HG02763 (cell line): ENCODE results near the gene SLC16A8.
"Not testable (repeated sequence)": the region's sequence is repeated elsewhere in the genome, so short reads cannot be mapped to it uniquely, and the experiment has no call there.

ENCODE experiments used
- ATAC-seq: cut with Tn5 transposase; IDR thresholded peaks from one replicate; pipeline ENCODE4 v1.9.1; 2021; ENCODE audit warnings: mild to moderate bottlenecking, moderate library complexity; ENCODE audit not compliant: unreplicated experiment

Gene SLC16A8

DNA sequence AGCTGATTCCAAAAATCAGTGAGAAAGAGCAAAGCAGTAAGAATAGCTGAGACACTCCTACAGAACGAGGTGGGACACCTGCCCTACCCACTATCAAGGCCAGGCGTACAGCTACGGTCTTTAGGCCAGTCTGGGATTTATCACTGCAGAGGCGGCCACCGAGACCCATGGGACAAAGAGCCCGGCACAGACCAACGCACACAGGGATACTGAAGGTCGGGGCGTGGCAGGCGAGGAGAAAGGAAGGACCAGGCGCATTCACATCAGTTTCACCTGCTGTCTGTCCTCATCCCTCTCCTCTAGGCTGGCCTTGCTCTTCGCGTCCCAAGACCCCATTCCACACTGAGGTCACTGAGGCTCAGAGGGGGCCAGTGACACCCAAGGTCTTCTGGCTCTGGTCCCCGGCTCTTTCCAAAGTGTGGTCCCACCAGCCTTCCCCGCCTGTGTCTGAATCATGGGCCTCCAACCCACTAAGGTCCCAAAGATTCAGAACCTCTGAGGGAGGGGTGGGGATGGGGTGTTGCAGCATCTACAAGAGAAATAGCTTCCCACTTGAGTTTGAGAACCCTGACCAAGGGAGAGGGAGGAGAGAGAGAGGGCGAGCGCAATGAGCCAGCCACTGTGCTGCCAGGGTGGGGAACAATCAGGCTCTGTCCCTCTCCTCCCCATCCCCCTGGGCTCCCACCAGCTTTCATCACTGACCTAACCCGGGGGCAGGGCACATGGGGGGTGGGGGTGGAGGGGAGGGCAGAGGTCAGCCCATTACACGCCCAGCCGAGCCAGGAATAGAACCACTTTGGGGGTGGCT, 34.0 kb downstream of the SLC16A8 start:
- no peak for ATAC-seq

DNA sequence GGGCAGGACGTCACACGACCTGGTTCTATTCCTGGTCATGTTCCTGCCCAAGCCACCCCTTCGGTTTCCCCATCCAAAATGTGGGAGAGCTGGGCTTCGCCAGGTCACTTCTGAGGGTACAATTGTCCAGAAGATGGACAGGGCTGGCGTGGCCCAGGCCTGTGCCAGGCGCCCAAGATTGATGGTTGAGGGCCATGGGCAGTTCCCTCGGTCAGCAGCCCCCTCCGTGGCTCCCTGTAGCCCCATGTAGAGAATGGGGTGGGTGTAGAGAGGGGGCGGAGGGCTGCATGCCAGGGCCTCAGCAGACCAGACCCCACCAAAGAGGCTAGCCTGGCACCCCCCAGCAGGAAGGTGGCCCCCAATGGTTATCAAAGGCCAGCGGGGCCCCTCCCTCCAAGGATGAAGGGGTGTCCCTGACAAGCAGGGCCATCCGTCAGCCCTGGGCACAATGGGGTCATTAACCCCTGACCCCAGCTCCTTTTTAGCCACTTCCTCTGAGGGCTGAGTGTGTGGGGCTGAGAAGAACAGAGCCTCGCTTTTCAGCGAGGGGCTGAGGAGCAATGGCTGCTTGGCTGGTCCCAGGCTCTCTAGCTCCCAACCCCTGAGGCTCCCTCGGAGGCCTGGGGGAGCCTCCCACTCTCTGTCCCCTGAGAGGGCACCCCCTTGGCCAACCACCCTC, 37.8 kb downstream of the SLC16A8 start:
- no peak for ATAC-seq

DNA sequence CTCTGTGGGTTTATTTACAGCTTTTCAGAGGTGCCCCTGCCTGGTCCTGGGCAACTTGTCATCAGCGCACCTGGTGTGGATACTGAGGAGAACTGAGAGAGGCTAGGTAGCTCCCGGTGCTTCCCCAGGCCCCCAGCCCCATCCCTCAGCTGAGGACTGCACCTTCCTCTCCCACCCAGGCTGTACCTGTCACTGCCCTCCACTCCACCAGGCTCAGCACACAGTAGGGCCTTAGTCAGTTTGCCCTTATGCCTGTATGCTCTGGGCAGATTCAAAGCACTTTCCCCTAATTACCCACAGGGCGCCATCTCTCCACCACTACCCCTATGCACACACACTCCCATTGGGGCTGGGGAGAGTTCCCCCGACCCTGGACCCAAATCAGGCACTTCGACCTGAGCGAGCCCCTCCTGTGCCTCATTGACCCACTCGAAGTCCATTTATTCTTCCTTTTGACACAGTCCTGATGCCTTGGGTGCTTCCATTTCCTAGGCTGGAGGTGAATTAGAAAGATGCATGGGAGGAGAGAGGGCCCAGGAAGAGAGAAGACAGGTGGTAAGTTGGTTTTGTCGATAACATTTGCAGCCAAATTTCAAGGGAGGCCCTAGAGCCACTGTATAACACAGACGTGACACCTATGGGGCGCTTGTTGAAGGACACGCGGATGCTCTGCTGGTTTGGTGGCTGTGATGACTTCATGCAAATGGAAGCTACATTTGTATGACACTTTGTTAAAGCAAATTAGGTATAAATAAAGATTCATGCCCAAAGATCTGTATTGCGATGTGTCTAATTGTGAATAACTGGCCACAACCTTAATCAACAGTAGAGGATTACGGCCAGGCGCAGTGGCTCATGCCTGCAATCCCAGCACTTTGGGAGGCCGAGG, 40.6 kb downstream of the SLC16A8 start:
- no peak for ATAC-seq

DNA sequence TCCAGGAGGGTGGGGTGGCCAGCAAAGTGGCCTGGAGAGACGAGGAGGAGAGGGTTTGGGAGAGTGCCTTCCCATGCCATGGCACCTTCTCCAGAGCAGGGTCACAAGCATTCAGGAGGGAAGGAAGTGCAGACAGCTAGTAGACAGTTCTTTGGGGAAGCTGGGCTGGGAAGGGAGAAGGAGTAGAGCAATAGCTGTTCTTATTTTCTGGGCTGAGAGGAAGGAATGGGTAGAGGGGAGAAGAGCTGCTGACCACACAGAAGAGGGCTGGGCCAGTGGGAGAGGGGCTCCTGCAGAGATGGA, 41.5 kb downstream of the SLC16A8 start:
- ATAC-seq: no peak

DNA sequence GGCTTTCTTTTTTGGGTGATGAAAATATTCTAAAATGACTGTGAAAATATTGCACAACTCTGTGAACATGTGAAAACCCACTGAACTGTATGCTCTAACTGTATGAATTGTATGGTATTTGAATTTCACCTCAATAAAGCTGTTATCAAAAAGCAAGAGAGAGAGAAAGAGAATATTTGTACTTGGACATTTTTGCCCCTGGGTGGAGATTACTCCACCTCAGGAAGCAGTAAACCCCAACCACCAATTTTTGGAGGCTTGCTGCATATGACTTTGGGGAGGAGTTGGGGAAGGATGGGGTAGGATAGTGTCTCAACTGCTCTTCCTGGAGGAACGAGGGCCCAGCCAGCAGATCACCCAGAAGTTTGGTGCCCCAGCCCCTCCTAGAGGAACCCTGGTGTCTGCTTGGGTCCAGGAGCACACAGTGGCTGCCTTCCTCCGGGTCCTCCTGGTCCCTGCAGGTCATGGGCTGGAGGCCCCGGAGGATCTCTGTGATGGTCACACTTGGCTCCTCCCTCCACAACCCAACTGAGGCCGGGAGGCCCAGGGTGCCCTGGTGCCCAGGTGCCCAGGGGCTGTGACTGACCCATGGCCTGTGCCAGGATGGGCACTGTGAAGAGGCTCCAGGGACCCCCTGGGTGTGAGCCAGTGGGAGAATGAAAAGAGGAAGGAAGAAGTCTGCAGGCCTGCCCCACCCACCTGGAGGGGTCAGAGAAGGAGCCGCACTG, 42.1 kb downstream of the SLC16A8 start:
- no peak for ATAC-seq

DNA sequence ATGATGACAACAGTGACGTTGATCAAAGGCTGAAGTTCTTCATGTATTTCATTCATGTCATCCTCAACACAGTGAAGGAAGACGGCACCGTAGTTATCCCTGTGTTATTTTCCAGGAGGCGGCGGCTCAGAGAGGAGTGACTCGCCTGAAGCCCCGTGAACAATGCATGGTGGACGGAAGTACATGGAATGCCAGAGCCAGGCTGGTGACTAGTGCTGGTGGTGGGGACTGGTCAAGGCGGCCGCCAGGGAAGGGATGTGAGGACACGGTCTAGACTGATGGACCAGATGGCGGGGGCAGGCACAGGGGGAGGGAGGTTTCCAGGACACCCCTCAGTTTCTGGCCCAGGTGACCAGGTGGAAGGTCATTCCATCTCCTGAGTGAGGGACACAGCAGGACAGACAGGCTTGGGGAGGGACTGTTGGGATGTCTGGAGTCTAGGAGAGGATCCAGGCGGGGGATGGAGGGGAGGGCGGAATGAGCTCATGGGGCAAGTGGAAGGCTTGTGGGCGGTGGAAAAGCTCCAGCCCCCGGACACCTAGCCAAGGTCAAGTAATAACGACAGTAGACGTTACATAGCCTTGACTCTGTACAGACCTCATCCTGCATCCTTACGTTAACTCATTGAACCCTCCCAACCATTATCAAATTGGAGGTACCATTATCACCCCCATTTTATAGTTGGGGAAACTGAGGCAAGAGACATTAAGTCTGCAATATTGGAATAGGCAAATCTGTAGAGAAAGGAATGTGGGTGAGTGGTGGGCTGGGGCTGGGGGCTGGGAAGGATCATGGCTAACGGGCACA, 42.8 kb downstream of the SLC16A8 start:
- ATAC-seq: no peak

DNA sequence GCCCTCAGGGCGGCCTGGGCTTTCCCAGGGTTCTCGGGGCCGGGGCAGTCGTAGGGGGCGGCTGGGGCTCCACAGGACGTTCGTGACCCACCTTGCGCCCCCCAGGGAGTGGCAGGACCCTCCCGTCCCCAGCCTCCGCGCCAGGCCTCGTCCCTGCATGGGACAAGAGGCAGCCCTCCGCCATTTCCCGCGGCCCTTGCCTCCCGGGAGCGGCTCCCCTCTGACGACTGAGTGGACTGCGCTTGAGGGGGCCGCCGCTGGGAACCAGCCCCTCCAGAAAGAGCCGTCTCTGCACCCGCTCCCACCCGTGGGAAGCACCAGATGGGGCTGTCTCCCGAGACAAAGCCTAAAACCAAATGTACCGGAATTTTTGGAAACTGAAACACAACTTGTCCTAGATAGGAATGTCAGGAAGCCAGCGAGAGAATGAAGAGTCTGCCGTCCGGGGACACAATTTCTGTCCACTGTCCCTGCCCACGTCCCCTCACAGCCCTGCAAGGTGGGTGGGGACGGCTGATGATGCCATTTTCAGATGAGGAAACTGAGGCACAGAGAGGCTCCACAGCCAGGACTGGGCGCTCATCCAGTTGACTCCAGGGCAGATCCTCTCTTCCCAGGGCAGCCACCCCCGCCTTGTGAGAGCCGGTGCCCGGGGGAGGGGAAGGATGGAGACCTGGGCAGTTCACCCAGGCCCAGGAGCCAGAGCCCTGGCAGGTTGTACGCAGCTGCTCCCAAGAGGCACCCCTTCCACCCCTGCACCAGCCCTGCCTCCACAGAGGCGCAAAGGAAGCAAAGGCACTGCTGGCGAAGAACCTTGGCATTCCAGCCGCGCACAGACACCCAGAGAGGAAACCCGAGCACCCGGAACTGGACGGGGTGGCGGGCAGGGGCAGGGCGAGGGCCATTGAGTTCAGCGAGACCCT, 44.8 kb downstream of the SLC16A8 start:
- no peak for ATAC-seq

DNA sequence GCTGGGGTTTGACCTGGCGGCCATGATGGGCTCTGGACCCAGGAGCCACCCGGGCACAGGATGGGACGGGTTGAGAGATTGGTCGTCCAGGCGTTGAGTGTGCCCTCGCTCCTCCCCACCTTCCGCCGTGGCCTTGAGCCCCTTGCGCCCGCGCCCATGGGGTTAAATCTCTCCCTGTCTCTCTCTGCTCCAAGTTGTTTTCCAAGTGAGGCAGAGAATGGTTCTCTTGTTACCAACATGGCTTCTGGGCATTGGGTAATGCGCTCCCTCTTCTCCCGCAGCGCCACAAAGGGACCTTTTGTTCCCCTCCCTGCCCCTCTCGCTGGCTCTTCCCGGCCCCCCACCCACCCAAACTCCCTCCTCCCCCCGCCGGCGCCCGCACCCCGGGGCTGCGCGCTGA, 45.6 kb downstream of the SLC16A8 start:
- no peak for ATAC-seq

DNA sequence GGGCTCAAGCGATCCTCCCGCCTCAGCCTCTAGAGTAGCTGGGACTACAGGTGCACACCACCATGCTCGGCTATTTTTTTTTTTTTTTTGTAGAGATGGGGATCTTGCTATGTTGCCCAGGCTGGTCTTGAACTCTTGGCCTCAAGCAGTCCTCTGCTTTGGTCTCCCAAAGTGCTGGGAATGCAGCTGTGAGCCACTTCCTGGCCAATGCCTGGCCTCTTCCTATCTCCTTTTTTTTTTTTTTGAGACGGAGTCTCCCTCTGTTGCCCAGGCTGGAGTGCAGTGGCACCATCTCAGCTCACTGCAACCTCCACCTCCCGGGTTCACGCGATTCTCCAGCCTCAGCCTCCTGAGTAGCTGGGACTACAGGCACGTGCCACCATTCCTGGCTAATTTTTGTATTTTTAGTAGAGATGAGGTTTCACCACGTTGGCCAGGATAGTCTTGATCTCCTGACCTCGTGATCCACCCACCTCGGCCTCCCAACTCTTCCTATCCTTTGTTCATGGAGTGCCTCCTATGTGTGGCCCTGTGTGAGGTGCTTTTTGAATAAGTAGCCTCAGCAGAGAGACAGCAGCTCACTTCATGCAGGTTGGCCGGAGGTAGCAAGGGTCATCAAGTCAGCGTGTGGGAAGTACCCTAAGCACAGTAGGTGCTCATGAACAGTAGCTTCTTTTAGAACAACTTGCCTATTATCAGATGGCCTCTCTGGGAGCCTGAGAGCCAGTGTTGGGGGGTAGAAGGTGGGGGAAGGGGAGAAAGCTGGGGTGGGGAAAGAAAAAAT, 46.4 kb downstream of the SLC16A8 start:
- not testable (repeated sequence) for ATAC-seq

DNA sequence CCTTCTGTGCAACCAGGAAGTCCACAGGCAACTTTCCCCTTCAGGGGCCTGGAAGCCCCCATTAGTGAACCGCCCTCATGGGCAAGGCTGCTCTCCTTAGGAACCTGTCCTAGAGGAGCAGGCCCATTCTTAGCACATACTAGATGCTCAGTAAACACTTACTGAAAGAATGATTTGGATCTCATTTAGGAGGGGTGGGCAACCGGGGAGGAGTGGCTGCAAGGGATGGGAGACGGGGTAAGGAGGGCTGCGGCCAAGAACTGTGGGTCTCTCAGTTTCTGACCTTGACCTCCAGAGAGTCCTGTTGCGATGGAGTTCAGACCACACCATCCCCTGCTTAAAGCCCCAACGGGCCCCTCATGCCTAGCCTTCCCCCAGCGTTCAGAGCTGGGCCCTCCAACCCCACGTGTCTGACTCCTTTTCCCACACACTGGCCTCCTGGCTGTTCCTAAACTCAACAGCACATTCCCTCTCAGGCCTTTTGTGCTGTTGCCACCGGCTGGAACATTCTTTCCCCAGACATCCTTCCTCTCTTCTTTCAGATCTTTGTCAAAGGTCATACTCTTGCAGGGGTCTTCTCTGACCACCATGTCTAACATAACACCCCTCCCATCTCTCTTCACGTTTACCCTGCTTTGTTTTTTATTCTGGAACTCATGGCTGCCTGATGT, 47.5 kb downstream of the SLC16A8 start:
- ATAC-seq: no peak

DNA sequence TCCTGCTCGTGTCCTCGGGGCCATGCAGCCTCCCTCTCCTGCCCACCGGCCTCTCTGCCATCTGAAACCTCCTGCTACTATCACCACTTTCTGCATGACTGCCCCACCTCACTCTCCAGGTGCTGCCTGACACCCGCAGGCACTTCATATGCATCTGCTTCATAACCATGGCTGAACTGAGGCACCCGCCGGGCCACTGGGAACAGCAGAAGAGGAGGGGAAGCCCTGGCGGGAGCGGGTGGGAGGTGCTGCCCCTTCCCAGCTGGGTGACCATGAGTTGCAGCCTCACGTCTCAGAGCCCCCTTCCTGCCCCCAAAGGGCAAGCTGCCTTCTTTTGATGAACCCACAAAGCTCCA, 48.5 kb downstream of the SLC16A8 start:
- no peak for ATAC-seq

DNA sequence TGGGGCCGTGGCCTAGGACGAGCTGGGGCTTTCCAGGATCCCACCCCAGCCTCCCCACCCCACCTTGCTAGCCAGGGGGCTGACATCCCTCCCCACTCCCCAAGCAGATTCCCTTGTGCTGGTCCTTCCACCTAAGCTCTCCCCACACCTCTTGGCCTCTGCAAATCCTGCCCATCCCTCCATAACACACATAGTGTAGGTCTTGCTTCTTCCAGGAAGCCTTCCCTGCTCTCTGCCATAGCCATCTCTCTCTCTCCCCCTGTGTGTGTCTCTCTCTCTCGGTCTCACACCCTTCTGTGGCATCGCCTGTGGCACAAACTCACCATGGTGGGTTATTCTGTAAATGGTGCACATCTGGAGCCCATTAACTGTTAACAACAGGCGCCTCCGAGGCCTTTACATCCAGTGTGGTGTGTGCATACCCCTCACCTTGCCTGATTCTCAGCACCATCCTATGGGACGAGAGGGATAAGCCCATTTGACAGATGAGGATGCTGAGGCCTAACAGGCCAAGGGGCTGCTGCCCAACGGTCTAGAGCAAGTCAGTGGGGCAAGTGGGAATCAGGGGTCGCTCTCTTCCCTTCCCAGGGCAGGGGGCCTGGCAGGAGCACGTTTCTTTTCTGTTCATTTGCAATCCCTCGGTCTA, 49.0 kb downstream of the SLC16A8 start:
- ATAC-seq: no peak

DNA sequence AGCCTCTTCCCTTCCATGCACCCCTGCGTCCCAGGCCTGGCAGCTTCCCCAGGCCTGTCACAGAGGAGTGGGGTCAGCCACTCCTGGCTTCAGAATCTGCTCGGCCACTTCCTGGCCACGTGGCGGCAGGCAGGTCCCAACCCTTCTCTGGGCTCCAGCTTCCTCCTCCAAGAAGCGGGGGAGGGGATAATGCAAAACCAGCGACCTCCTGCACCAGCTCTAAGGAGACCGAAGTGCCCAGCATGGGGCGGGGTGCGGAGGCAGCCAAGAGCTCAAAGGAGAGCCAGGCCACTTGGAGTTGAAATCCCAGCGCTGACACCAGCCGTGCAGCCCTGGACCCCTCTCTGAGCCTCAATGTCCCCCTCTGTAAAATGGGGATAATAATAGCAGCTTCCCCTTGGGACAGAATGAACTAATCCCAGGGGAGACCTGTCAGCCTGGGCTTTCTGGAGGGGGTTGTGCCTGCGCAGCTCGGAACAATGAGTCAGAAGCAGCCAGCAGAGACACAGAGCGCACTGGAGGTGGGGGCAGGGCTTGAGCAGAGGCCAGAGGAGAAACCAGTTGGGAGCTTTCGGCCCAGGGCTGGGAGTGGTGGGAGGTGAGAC, 49.6 kb downstream of the SLC16A8 start:
- no peak for ATAC-seq

DNA sequence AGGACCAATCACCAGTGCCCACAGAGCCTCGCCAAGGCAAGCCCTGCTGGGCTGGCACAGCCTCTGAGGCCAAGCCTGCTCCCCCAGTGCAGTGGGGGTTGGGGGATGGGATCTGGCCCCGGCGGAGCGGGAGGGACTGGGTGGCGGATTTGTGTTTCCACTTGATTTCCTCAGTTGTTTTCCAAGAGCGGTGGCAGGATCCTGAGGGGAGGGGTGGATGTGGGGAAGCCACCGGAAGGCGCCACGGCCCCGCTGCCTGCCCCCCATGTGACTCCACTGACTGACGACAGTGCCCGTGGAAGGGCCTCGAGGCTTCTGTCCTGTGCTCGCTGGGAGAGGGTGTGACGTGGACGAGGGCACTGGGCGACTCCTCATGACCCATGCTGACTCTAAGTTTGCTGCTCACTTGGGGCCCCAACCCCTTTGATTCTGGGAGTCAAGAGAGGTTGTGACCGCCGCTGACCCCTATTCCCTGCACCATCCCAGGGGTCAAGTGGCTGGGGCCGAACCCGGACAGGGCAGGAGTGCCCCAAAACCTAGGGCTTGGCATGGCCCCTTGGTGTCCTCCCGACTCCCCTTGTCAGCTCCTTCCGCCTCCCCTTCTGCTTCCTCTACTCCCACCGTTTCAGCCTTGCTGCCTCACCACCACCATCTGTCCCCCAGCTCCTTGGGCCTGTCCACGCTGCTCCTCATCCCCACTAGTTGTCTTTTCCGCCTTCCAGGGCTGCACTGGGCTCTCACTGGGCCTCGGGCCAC, 50.3 kb downstream of the SLC16A8 start:
- no peak for ATAC-seq

DNA sequence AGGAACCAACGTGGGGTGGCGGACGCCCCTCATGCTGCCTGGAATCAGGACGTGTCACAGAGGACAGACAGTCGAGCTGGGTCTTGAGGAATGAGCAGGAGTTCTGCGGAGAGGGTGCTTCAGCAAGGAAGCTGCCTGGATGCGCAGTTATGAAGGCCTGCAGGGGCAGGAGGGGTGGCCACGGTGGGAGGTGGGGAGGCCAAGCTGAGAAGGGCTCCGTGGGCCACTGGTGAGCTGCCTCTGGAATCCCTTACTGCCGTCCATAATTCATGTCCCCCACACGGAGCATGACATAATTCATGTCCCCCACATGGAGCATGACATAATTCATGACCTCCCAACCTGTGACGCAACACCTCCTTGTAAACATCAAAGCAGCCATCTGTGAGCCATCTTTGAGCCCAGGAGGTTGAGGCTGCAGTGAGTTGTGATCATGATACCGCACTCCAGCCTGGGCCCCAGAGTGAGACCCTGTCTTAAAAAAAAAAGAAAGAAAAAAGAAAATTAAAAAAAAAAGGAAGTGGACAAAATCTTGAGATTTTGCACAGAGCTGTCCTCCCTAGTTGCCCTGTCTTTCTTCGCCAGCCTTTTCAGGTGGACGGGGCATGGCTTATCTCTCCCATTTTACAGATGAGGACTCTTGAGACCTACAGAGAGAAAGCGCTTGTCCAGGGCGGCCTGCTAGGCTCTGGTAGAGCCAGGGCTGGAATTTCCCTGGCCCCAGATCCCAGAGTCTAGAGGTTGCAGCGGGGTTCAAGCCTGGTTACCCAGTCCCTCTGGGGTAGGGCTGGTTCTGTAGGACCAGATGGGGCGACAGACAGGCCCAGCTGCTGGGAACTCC, 51.1 kb downstream of the SLC16A8 start:
- no peak for ATAC-seq
